Measurements from ENCODE around the gene CACNA1C. TPM values are rescaled to one million over a fixed set of nuclear protein-coding genes. Genes with fewer than 3 reads are reported as not detected.

CACNA1C gene
- total RNA-seq, 1 donor from 2014 or later = 102 TPM

GRCh38 chr12:2325519-2325918 lies 272.7 kb downstream of the CACNA1C start:
- intact Hi-C loops (cut with DNase I) = no loop called here
- H3K27me3 ChIP-seq = no peaks in the 10 kb centered on the region
- H3K27ac ChIP-seq = peak overlapping the region; percentile 74 to 80
- peaks cover 15 to 33% of the 10 kb centered on the region in 2 donors for H3K4me1 ChIP-seq
- H3K9me3 ChIP-seq = no peaks in the 10 kb centered on the region
- no peak for DNase-seq (ENCODE audit: low spot score in 2 of 2)
- no peak overlapping the region for H3K4me3 ChIP-seq
- H3K36me3 ChIP-seq = no peaks in the 10 kb centered on the region
- TF ChIP-seq, protein P1, sequence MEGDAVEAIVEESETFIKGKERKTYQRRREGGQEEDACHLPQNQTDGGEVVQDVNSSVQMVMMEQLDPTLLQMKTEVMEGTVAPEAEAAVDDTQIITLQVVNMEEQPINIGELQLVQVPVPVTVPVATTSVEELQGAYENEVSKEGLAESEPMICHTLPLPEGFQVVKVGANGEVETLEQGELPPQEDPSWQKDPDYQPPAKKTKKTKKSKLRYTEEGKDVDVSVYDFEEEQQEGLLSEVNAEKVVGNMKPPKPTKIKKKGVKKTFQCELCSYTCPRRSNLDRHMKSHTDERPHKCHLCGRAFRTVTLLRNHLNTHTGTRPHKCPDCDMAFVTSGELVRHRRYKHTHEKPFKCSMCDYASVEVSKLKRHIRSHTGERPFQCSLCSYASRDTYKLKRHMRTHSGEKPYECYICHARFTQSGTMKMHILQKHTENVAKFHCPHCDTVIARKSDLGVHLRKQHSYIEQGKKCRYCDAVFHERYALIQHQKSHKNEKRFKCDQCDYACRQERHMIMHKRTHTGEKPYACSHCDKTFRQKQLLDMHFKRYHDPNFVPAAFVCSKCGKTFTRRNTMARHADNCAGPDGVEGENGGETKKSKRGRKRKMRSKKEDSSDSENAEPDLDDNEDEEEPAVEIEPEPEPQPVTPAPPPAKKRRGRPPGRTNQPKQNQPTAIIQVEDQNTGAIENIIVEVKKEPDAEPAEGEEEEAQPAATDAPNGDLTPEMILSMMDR (IDR thresholded peaks at IDR 0.05) = no peak

DNA sequence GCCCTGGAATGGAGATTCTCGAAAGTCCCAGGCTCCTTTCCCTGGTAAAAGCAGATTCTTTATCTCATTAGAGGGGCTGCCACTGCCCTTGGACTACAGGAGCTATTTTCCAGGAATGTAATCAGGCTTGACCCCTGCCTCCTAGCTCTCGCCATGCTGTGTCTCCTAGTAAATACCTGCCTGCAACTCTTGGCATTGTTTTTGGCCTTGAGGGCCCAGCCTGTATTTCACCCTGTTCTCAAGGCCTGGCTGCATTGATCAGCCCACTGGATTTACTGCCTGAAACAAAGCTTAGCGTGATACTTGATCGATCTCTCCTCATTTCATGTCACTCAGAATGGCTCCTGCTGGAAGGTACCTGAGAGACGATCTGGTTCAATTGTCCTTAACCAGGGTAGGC lies 273.7 kb downstream of the CACNA1C start:
- Histone ChIP-seq H3K4me3 (no peak overlapping the region), H3K36me3 (no peaks in the 10 kb centered on the region), H3K4me1 (peaks cover 15 to 30% of the 10 kb centered on the region in 2 donors), H3K27ac (peak overlapping the region; percentile 74 to 80), H3K27me3 (no peaks in the 10 kb centered on the region), H3K9me3 (no peaks in the 10 kb centered on the region)
- TF ChIP-seq, protein P1 (IDR thresholded peaks at IDR 0.05) = no peak
- no peak for DNase-seq (ENCODE audit: low spot score in 2 of 2)
- intact Hi-C loops (cut with DNase I) = no loop called here

DNA sequence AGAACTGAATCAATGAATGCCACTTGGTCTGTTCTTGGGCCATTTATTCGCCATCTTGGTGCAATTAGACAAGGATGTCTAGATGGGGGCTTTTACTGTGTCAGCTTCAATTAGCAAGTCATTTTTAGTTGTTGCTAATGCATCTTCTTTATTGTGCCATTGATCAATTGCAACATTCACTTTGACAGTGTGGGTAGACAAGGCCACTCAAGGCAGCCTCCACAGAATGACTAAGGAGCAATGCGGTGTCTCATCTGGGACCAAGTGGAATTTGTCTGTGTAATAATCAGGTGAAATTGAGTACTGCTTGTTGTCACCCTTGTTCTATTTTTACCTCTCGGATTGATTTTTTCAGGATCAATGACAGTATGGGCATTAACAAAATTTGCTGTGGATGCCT lies 275.9 kb downstream of the CACNA1C start:
- intact Hi-C loops (cut with DNase I) = no loop called here
- H3K4me1 ChIP-seq = peaks cover 9 to 36% of the 10 kb centered on the region in 2 donors
- H3K36me3 ChIP-seq = no peaks in the 10 kb centered on the region
- no peak overlapping the region for H3K27ac ChIP-seq
- H3K9me3 ChIP-seq = no peaks in the 10 kb centered on the region
- DNase-seq (ENCODE audit: low spot score in 2 of 2) = no peak
- H3K4me3 ChIP-seq = no peak overlapping the region
- TF ChIP-seq, protein P1 (IDR thresholded peaks at IDR 0.05) = no peak
- no peaks in the 10 kb centered on the region for H3K27me3 ChIP-seq

GRCh38 chr12:2329661-2330210 lies 276.9 kb downstream of the CACNA1C start:
- H3K27me3 ChIP-seq = no peaks in the 10 kb centered on the region
- no peaks in the 10 kb centered on the region for H3K9me3 ChIP-seq
- no peak overlapping the region for H3K4me3 ChIP-seq
- TF ChIP-seq, protein P1 (IDR thresholded peaks at IDR 0.05) = no peak
- no peaks in the 10 kb centered on the region for H3K36me3 ChIP-seq
- peaks cover 0 to 34% of the 10 kb centered on the region in 2 donors for H3K4me1 ChIP-seq
- no peak for DNase-seq (ENCODE audit: low spot score in 2 of 2)
- intact Hi-C loops (cut with DNase I) = loop anchor here (5.0 to 10.0 kb wide), 2 partner anchors 55 to 98 kb away; no protein-coding TSS in a partner anchor
- H3K27ac ChIP-seq = peak overlapping the region in 1 of 2 donors; percentile 34

DNA sequence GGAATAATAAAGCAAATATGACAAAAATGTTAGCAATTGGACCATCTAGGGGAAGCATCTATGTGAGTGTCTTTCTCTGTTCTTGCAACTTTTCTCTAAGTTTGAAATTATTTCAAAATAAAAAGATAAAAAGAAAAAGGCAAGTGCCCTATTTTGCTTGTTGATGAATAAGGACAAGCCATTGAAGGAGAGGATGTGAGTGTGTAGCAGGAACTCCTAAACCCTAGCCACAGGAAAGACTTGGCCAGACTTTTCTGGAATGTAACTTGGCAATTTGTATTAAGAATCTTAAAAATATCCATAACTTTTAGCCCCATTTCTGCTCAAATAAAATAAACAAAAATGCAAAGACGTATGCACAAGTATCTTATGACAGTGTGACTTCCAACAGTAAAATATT lies 279.4 kb downstream of the CACNA1C start:
- DNase-seq (ENCODE audit: low spot score in 2 of 2) = no peak
- H3K36me3 ChIP-seq = no peaks in the 10 kb centered on the region
- no peaks in the 10 kb centered on the region for H3K9me3 ChIP-seq
- H3K27ac ChIP-seq = peak overlapping the region; percentile 97 to 99
- H3K4me1 ChIP-seq = peaks cover 16 to 45% of the 10 kb centered on the region in 2 donors
- TF ChIP-seq, protein P1 (IDR thresholded peaks at IDR 0.05) = no peak
- H3K4me3 ChIP-seq = no peak overlapping the region
- intact Hi-C loops (cut with DNase I) = loop anchor here (5.0 to 10.0 kb wide), 2 partner anchors 53 to 95 kb away; no protein-coding TSS in a partner anchor
- no peaks in the 10 kb centered on the region for H3K27me3 ChIP-seq
